HepG2 (cell line): ENCODE data around the gene OPN3. TPM values are rescaled to one million over a fixed set of nuclear protein-coding genes. Genes with fewer than 3 reads are reported as not detected.

ENCODE experiments used
- ATAC-seq: fragments of 200-7000 bp; cut with Tn5 transposase; 3 replicates; pipeline ENCODE4 v1.9.1; 2020; ENCODE audit warnings: mild to moderate bottlenecking, moderate library complexity
- BruUV-seq: library from RNA; stranded (reverse); fragments of 400-500 nt; replicated peaks from 2 replicates; lab custom pipeline; 2021; lab: Mats Ljungman, UMichigan
- CTCF ChIA-PET: fragments of 300-600 bp; formaldehyde crosslinking; extraction: SDS; loops from one replicate; lab custom pipeline; 2021; ENCODE audit warnings: low total read pairs, inconsistent platforms, low intra/inter-chr PET ratio; lab: Yijun Ruan, JAX
- POLR2A ChIA-PET: fragments of 350-600 bp; sonication (Branson Sonifier 250); formaldehyde crosslinking; loops from one replicate; lab custom pipeline; 2020; ENCODE audit warnings: antibody characterized with exemption, inconsistent platforms; lab: Yijun Ruan, JAX
- DNase-seq: peaks from one replicate; pipeline ENCODE4 v3.0.0-alpha.2; 2015; ENCODE audit warnings: low spot score
- FAIRE-seq: peaks from 3 replicates; lab custom pipeline; 2011; peaks lifted over from hg19 to GRCh38; lab: Jason Lieb, UNC
- H2AFZ ChIP-seq: one replicate; pipeline ENCODE4 v1.6.1; 2011; ENCODE audit warnings: low read length, inconsistent platforms
- H3K27ac ChIP-seq: fragments of 300-600 bp; 3 replicates; pipeline ENCODE4 v1.8.0; 2011; ENCODE audit warnings: mixed run types, mild to moderate bottlenecking, mixed read lengths, low read length, inconsistent platforms; ENCODE audit not compliant: insufficient read depth; ENCODE audit errors: extremely low read length
- H3K27me3 ChIP-seq, 2 experiments: fragments of 200-600 bp in 1 of 2; 2 replicates in 1 of 2; 3 replicates in 1 of 2; pipeline versions ENCODE4 v1.6.0 to v1.8.0; 2011; ENCODE audit warnings: low read length in 2 of 2, mild to moderate bottlenecking in 2 of 2, moderate library complexity in 2 of 2, inconsistent platforms in 1 of 2; ENCODE audit not compliant: insufficient read depth in 2 of 2, control insufficient read depth in 1 of 2
- H3K36me3 ChIP-seq, 2 experiments: fragments of 200-600 bp in 1 of 2; replicated peaks in 1 of 2; 2 replicates in 1 of 2; 3 replicates in 1 of 2; pipeline versions ENCODE4 v1.5.1 to v1.8.0; 2011; ENCODE audit warnings: low read length in 2 of 2, inconsistent platforms in 1 of 2; ENCODE audit not compliant: insufficient read depth in 2 of 2, control insufficient read depth in 1 of 2
- H3K4me1 ChIP-seq: 2 replicates; pipeline ENCODE4 v1.5.1; 2012; ENCODE audit warnings: low read length, inconsistent platforms; ENCODE audit not compliant: insufficient read depth
- H3K4me2 ChIP-seq: 2 replicates; pipeline ENCODE4 v1.6.0; 2011; ENCODE audit warnings: low read depth, low read length, inconsistent platforms
- H3K4me3 ChIP-seq, 3 experiments: fragments of 200-600 bp in 1 of 3; sonication (generic), shearing (Covaris generic) in 1 of 3; replicated peaks in 1 of 3; 2 replicates each; pipeline ENCODE4 v1.5.1; 2011 to 2016; ENCODE audit warnings: low read length in 3 of 3, inconsistent platforms in 2 of 3, low read depth in 2 of 3, mild to moderate bottlenecking in 2 of 3, control low read depth in 1 of 3, mixed read lengths in 1 of 3; ENCODE audit not compliant: insufficient read depth in 1 of 3
- H3K79me2 ChIP-seq: one replicate; pipeline ENCODE4 v1.6.1; 2011; ENCODE audit warnings: low read length, inconsistent platforms; ENCODE audit not compliant: insufficient read depth
- H3K9ac ChIP-seq: 2 replicates; pipeline ENCODE4 v1.6.0; 2011; ENCODE audit warnings: mild to moderate bottlenecking, low read depth, low read length, inconsistent platforms; ENCODE audit not compliant: insufficient read depth
- H3K9me3 ChIP-seq: 2 replicates; pipeline ENCODE4 v1.5.1; 2012; ENCODE audit warnings: mild to moderate bottlenecking, low read length
- H4K20me1 ChIP-seq: 2 replicates; pipeline ENCODE4 v1.6.0; 2011; ENCODE audit warnings: inconsistent platforms, mild to moderate bottlenecking, low read length, moderate library complexity; ENCODE audit not compliant: insufficient read depth
- HNF4A ChIP-seq: sonication (generic); formaldehyde crosslinking; IDR thresholded peaks from 2 replicates; pipeline ENCODE4 v1.4.0; 2020; ENCODE audit warnings: missing genetic modification reagents
- HNF4G ChIP-seq, 2 experiments: sonication (generic) in 1 of 2; formaldehyde crosslinking in 1 of 2; IDR thresholded peaks; 2 replicates each; pipeline versions ENCODE4 v1.4.0 to v1.6.1; 2011 to 2020; ENCODE audit warnings: borderline replicate concordance in 2 of 2, low read depth in 2 of 2, mild to moderate bottlenecking in 2 of 2, low read length in 1 of 2, missing genetic modification reagents in 1 of 2, moderate library complexity in 1 of 2
- NCOR1 ChIP-seq: fragments of 200-600 bp; sonication (generic); IDR thresholded peaks from 2 replicates; pipeline ENCODE4 v1.7.0; 2017; ENCODE audit warnings: antibody characterized with exemption, low read length, borderline replicate concordance
- WGBS: methylation state at CpG from one replicate; pipeline ENCODE4 v1.1.6; 2017; ENCODE audit warnings: low lambda C conversion rate; 5-methylcytosine and 5-hydroxymethylcytosine counted together
- in situ Hi-C: cut with HindIII; loops from 2 replicates; pipeline ENCODE4 v1.10.0; 2017; ENCODE audit warnings: low pct_unique_long_range_greater_than_20kb; ENCODE audit not compliant: extremely low pct_ligation_motif_present
- intact Hi-C: fragments of 100-400 bp; cut with micrococcal nuclease; formaldehyde crosslinking; loops from one replicate; pipeline ENCODE4 v1.10.0; 2022; ENCODE audit not compliant: unreplicated experiment
- polyA plus RNA-seq, 8 experiments: library from polyadenylated mRNA; depleted of rRNA in 3 of 8; stranded (reverse) in 7 of 8; unstranded in 1 of 8; fragments of >200 nt; fragmentation: Illumina TruSeq in 4 of 8; extraction: Trizol in 4 of 8; gene quantifications; 2 replicates each; pipeline versions ENCODE4 v1.2.1 to v1.2.3, GENCODE V29; 2011 to 2016; ENCODE audit warnings: low read depth in 4 of 8, missing spikeins in 1 of 8, mixed read lengths in 1 of 8; ENCODE audit not compliant: insufficient read depth in 1 of 8
- total RNA-seq, 5 experiments: library from RNA; depleted of rRNA; stranded (reverse); fragments of >200 nt; fragmentation: Illumina TruSeq; extraction: Trizol; gene quantifications; 2 replicates each; pipeline ENCODE4 v1.2.3, GENCODE V29; 2016; ENCODE audit warnings: low read depth in 1 of 5
- TF ChIP-seq, protein P1 (sequence below): sonication (generic); formaldehyde crosslinking; IDR thresholded peaks from 2 replicates; pipeline ENCODE4 v1.5.0; 2020; ENCODE audit warnings: missing genetic modification reagents

Gene OPN3
- total and polyA plus RNA-seq, 2 of the 13 experiments (the other 11 are each of a cell fraction or from before 2014, with no cell fraction given) = 17.4 to 23.0 TPM

DNA sequence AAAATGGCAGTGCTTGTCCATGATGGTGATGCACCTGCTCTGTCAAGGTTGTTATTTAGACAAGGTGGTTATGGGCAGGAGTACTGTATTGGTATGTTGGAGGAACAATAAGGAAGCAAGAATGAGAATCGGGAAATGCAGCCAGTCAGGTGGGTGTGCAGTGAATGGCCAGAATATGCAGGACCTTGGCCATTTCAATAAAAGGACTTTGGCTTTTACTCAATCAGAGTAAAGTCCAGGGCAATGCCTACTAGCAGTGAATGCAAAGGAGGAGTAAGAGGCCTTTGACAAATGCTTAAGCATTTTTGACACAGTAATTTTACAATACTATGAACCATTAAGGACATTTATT lies 2.4 kb upstream of the OPN3 start:
- ATAC-seq (no peak), FAIRE-seq (no peak), DNase-seq (no peak)
- peak overlapping the region; percentile 97 for H3K4me2 ChIP-seq
- peaks cover 18% of the 10 kb centered on the region for H3K79me2 ChIP-seq
- POLR2A ChIA-PET = interaction anchor here (1.6 kb wide), 1 partner anchor 32 kb away, joined by 5 read pairs; no protein-coding TSS in a partner anchor
- H3K9ac ChIP-seq = no peak overlapping the region
- H3K36me3 ChIP-seq = no peaks in the 10 kb centered on the region
- in situ Hi-C loops (no loop called here), intact Hi-C loops (no loop called here)
- no peak overlapping the region for H3K4me3 ChIP-seq
- H3K9me3 ChIP-seq = no peaks in the 10 kb centered on the region
- peaks cover 38% of the 10 kb centered on the region for H3K4me1 ChIP-seq
- CTCF ChIA-PET = no interaction called here
- BruUV-seq = no TSS peak
- no peaks in the 10 kb centered on the region for H4K20me1 ChIP-seq
- 0 out of 2 replicates have a peak, but pooled peaks have one; percentile 32 for TF ChIP-seq HNF4G (IDR thresholded peaks at IDR 0.05; ENCODE audit: borderline replicate concordance, low read depth, low read length)
- TF ChIP-seq HNF4G (CRISPR knock-in tag; IDR thresholded peaks at IDR 0.05; ENCODE audit: borderline replicate concordance, low read depth) = no peak
- TF ChIP-seq, protein P1, sequence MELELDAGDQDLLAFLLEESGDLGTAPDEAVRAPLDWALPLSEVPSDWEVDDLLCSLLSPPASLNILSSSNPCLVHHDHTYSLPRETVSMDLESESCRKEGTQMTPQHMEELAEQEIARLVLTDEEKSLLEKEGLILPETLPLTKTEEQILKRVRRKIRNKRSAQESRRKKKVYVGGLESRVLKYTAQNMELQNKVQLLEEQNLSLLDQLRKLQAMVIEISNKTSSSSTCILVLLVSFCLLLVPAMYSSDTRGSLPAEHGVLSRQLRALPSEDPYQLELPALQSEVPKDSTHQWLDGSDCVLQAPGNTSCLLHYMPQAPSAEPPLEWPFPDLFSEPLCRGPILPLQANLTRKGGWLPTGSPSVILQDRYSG (CRISPR knock-in tag) = no peak
- TF ChIP-seq HNF4A (CRISPR knock-in tag) = peak; percentile 73
- TF ChIP-seq NCOR1 = peak; percentile 35; the same call in 1 of the 2 replicates
- TF ChIP-seq, all 625 proteins: peak for 3
- 0% methylated on average over 1 of the region's 1 CpG for WGBS
- no peaks in the 10 kb centered on the region; a peak in 1 of 5 replicates for H3K27me3 ChIP-seq
- no peak overlapping the region for H3K27ac ChIP-seq
- no peak overlapping the region for H2AFZ ChIP-seq
